ENCODE measurements around the gene RAPGEF4.

The RAPGEF4 gene

GRCh38 chr2:172997031-172997430 is 261.4 kb downstream of the RAPGEF4 start:
- DNase-seq (ENCODE audit: low read depth in 2 of 2): no peak

GRCh38 chr2:172998547-172999272 is 263.1 kb downstream of the RAPGEF4 start:
- no peak for DNase-seq (ENCODE audit: low read depth in 2 of 2)

- DNase-seq (ENCODE audit: low read depth in 2 of 2): no peak
Measured at GRCh38 chr2:172999641-173000386, 264.2 kb downstream of the RAPGEF4 start.

GRCh38 chr2:173001664-173002604 is 266.3 kb downstream of the RAPGEF4 start:
- no peak for DNase-seq (ENCODE audit: low read depth in 2 of 2)

GRCh38 chr2:173002751-173003541 is 267.3 kb downstream of the RAPGEF4 start:
- no peak for DNase-seq (ENCODE audit: low read depth in 2 of 2)

- no peak for DNase-seq (ENCODE audit: low read depth in 2 of 2)
Measured at GRCh38 chr2:173008786-173009185, 273.1 kb downstream of the RAPGEF4 start.

GRCh38 chr2:173010233-173010632 is 274.6 kb downstream of the RAPGEF4 start:
- DNase-seq (ENCODE audit: low read depth in 2 of 2): no peak

- no peak for DNase-seq (ENCODE audit: low read depth in 2 of 2)
Measured at GRCh38 chr2:173016451-173016850, 280.8 kb downstream of the RAPGEF4 start.

- DNase-seq (ENCODE audit: low read depth in 2 of 2): no peak
Measured at GRCh38 chr2:173017646-173018420, 282.2 kb downstream of the RAPGEF4 start.

- no peak for DNase-seq (ENCODE audit: low read depth in 2 of 2)
Measured at GRCh38 chr2:173019755-173020154, 284.1 kb downstream of the RAPGEF4 start.

GRCh38 chr2:173021939-173022371 is 286.3 kb downstream of the RAPGEF4 start:
- no peak for DNase-seq (ENCODE audit: low read depth in 2 of 2)

GRCh38 chr2:173023718-173024117 is 288.1 kb downstream of the RAPGEF4 start:
- no peak for DNase-seq (ENCODE audit: low read depth in 2 of 2)

- DNase-seq (ENCODE audit: low read depth in 2 of 2): no peak
Measured at GRCh38 chr2:173026479-173026878, 290.8 kb downstream of the RAPGEF4 start.

- DNase-seq (ENCODE audit: low read depth in 2 of 2): peak; percentile 68 to 72
Measured at GRCh38 chr2:173027181-173028128, 291.8 kb downstream of the RAPGEF4 start.

- DNase-seq (ENCODE audit: low read depth in 2 of 2): no peak
Measured at GRCh38 chr2:173028141-173028540, 292.5 kb downstream of the RAPGEF4 start.

- DNase-seq (ENCODE audit: low read depth in 2 of 2): no peak
Measured at GRCh38 chr2:173028671-173029070, 293.0 kb downstream of the RAPGEF4 start.

GRCh38 chr2:173030561-173031490 is 295.2 kb downstream of the RAPGEF4 start:
- DNase-seq (ENCODE audit: low read depth in 2 of 2): no peak

- DNase-seq (ENCODE audit: low read depth in 2 of 2): no peak
Measured at GRCh38 chr2:173032032-173032431, 296.4 kb downstream of the RAPGEF4 start.

Measured in activated CD4-positive, alpha-beta T cell treated with anti-CD3 and anti-CD28 coated beads for 24 hours (primary cell).